Measurements from ENCODE around the gene NT5C1B.

NT5C1B gene

DNA sequence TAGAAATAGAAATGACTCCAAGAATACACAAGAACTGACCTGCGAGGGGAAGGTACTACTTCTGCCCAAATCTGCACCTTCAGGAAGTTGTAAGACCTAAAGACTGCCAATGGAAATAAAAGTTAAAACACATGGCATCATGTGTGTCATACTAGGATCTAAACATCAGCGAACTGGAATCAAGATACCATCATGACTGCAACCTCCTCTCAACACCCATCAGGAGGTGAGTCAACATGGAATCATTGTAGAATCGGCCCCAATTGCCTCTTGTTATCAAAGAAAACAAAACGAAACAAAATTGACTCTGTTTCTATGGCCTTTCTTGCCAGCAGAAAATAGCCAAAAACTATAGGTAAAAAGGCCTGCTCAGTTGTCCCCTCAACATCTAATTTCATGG lies 44.0 kb downstream of the NT5C1B start:
- Histone ChIP-seq H3K36me3 (ENCODE audit: low read length) (no peaks in the 10 kb centered on the region), H3F3A (ENCODE audit: insufficient read depth) (no peaks in the 10 kb centered on the region), H3K27me3 (ENCODE audit: low read length) (no peaks in the 10 kb centered on the region), H3K9me3 (ENCODE audit: insufficient read depth, low read length) (no peaks in the 10 kb centered on the region), H3K9me2 (replicated peaks; ENCODE audit: insufficient read depth, low read length) (no peaks in the 10 kb centered on the region), H3K27ac (ENCODE audit: low read depth, low read length) (no peak overlapping the region), H4K20me1 (ENCODE audit: low read depth, low read length) (no peaks in the 10 kb centered on the region), H3K79me2 (ENCODE audit: insufficient read depth, low read length) (no peaks in the 10 kb centered on the region), H3K9ac (ENCODE audit: low read length) (no peak overlapping the region), H3K4me2 (ENCODE audit: low read depth, low read length, poor library complexity, severe bottlenecking) (no peak overlapping the region), H2AFZ (ENCODE audit: low read depth, low read length, severe bottlenecking) (no peak overlapping the region), H3K4me3 (ENCODE audit: insufficient read depth, low read length, poor library complexity, severe bottlenecking) (no peak overlapping the region)
- TF ChIP-seq EZH2phosphoT487 (conservative IDR thresholded peaks at IDR 0.05; ENCODE audit: low read length): no peak
- TF ChIP-seq, protein P1, sequence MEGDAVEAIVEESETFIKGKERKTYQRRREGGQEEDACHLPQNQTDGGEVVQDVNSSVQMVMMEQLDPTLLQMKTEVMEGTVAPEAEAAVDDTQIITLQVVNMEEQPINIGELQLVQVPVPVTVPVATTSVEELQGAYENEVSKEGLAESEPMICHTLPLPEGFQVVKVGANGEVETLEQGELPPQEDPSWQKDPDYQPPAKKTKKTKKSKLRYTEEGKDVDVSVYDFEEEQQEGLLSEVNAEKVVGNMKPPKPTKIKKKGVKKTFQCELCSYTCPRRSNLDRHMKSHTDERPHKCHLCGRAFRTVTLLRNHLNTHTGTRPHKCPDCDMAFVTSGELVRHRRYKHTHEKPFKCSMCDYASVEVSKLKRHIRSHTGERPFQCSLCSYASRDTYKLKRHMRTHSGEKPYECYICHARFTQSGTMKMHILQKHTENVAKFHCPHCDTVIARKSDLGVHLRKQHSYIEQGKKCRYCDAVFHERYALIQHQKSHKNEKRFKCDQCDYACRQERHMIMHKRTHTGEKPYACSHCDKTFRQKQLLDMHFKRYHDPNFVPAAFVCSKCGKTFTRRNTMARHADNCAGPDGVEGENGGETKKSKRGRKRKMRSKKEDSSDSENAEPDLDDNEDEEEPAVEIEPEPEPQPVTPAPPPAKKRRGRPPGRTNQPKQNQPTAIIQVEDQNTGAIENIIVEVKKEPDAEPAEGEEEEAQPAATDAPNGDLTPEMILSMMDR (IDR thresholded peaks at IDR 0.05; ENCODE audit: insufficient read depth, low read length, poor library complexity, severe bottlenecking): no peak

DNA sequence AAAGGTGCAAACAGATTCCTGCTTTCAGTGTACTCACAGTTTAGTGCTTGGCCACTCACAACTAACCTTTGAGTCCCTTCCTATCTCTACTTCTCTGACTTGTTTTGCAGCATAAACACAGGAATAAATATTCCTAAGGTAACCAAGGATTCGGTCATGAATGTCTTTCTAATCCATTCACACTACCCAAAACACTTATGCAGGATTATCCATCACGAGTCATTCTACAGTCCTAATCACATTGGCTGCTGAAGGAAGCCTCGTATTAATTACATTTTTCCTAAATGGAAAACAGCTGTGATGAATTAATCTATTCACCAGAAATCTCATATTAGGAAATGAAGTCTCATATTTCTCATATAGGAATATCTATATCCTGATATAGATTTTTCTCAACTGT lies 45.2 kb downstream of the NT5C1B start:
- no peak overlapping the region for H2AFZ ChIP-seq (ENCODE audit: low read depth, low read length, severe bottlenecking)
- no peaks in the 10 kb centered on the region for H3K79me2 ChIP-seq (ENCODE audit: insufficient read depth, low read length)
- H3K36me3 ChIP-seq (ENCODE audit: low read length): no peaks in the 10 kb centered on the region
- no peaks in the 10 kb centered on the region for H3K9me2 ChIP-seq (replicated peaks; ENCODE audit: insufficient read depth, low read length)
- no peak overlapping the region for H3K4me2 ChIP-seq (ENCODE audit: low read depth, low read length, poor library complexity, severe bottlenecking)
- H3F3A ChIP-seq (ENCODE audit: insufficient read depth): no peaks in the 10 kb centered on the region
- no peaks in the 10 kb centered on the region for H4K20me1 ChIP-seq (ENCODE audit: low read depth, low read length)
- H3K4me3 ChIP-seq (ENCODE audit: insufficient read depth, low read length, poor library complexity, severe bottlenecking): no peak overlapping the region
- TF ChIP-seq EZH2phosphoT487 (conservative IDR thresholded peaks at IDR 0.05; ENCODE audit: low read length): no peak
- TF ChIP-seq, protein P1 (IDR thresholded peaks at IDR 0.05; ENCODE audit: insufficient read depth, low read length, poor library complexity, severe bottlenecking): no peak
- no peaks in the 10 kb centered on the region for H3K27me3 ChIP-seq (ENCODE audit: low read length)
- no peak overlapping the region for H3K9ac ChIP-seq (ENCODE audit: low read length)
- H3K27ac ChIP-seq (ENCODE audit: low read depth, low read length): no peak overlapping the region
- no peaks in the 10 kb centered on the region for H3K9me3 ChIP-seq (ENCODE audit: insufficient read depth, low read length)

DNA sequence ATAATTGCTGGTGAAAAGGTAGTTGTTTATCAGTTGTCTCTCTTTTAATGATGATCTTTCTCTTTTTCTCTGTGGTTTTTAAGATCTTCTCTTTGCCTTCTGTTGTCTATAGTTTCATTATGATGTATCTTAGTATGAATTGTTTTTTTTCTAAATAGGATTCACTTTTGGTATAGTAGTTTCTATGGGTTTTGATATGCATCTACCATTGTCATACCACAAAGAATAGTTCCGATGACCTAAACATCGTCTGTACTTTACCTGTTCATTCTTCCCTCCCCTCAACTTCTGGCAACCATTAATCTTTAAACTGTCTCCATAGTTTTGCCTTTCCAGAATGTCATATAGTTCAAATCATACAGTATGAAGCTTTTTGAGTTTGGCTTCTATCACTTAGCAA lies 48.5 kb downstream of the NT5C1B start:
- Histone ChIP-seq H4K20me1 (ENCODE audit: low read depth, low read length) (no peaks in the 10 kb centered on the region), H3K4me3 (ENCODE audit: insufficient read depth, low read length, poor library complexity, severe bottlenecking) (no peak overlapping the region), H3K36me3 (ENCODE audit: low read length) (no peaks in the 10 kb centered on the region), H3K9ac (ENCODE audit: low read length) (no peak overlapping the region), H2AFZ (ENCODE audit: low read depth, low read length, severe bottlenecking) (no peak overlapping the region), H3K9me2 (replicated peaks; ENCODE audit: insufficient read depth, low read length) (no peaks in the 10 kb centered on the region), H3K79me2 (ENCODE audit: insufficient read depth, low read length) (no peaks in the 10 kb centered on the region), H3K27ac (ENCODE audit: low read depth, low read length) (no peak overlapping the region), H3K9me3 (ENCODE audit: insufficient read depth, low read length) (no peaks in the 10 kb centered on the region), H3F3A (ENCODE audit: insufficient read depth) (no peaks in the 10 kb centered on the region), H3K4me2 (ENCODE audit: low read depth, low read length, poor library complexity, severe bottlenecking) (no peak overlapping the region), H3K27me3 (ENCODE audit: low read length) (no peaks in the 10 kb centered on the region)
- TF ChIP-seq, protein P1 (IDR thresholded peaks at IDR 0.05; ENCODE audit: insufficient read depth, low read length, poor library complexity, severe bottlenecking): no peak
- TF ChIP-seq EZH2phosphoT487 (conservative IDR thresholded peaks at IDR 0.05; ENCODE audit: low read length): no peak

All from SU-DHL-6 (cell line).